ENCODE data around the gene MUC4. TPM values are rescaled to one million over a fixed set of nuclear protein-coding genes. Genes with fewer than 3 reads are reported as not detected.

MUC4 gene
- polyA plus RNA-seq, 3 donors, result 0.61 to 2.0 (median 1.0) TPM

- DNase-seq, result no peak
Observed at GRCh38 chr3:195700319-195700718, 111.4 kb downstream of the MUC4 start.

DNA sequence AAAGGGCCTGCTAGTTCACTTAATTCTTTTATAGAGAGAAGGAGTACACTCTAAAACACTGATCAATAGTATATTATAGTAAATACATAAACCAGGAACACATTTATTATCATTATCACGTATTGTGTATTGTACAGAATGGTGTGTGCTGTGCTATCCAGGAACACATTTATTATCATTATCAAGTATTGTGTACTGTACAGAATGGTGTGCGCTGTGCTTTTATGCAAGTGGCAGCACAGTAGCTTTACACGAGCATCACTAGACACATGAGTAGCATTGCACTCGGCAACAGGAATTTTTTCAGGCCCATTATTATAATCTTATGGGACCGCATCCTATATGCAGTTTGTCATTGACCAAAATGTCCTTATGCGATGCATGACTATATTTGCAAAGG lies 111.9 kb downstream of the MUC4 start:
- no peak for DNase-seq

DNA sequence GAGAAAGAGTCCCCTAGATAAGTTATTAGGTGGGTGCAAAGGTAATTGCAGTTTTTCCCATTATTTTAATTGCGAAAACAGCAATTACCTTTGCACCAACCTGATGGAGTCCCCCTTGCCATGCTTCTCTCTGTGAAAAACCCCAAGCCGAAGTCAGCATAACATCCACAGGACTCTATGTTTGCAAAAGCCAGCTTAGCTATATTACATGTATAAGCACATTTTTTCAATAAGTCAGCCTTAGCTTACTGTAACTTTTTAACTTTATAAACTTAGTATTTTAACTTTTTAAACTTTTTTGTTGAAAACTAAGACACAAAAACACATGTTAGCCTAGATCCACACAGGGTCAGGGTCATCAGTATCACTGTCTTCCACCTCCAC lies 112.3 kb downstream of the MUC4 start:
- no peak for DNase-seq

- no peak for DNase-seq
Observed at GRCh38 chr3:195698647-195699387, 112.9 kb downstream of the MUC4 start.

DNA sequence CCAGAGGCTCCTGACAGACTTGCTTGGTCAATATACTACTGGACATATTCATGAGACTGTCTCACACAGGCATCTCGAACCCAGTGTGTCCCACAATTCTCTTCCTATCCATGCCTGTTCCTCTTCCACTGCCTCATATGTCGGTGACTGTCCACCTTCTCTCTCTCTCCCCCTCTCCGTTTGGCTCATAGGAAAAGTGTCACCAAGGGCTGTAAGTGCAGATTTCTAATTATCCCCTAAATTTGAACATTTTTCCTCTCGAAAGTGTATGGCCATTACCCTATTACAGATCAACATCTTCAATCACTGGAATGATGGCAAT lies 113.4 kb downstream of the MUC4 start:
- DNase-seq, result no peak

DNA sequence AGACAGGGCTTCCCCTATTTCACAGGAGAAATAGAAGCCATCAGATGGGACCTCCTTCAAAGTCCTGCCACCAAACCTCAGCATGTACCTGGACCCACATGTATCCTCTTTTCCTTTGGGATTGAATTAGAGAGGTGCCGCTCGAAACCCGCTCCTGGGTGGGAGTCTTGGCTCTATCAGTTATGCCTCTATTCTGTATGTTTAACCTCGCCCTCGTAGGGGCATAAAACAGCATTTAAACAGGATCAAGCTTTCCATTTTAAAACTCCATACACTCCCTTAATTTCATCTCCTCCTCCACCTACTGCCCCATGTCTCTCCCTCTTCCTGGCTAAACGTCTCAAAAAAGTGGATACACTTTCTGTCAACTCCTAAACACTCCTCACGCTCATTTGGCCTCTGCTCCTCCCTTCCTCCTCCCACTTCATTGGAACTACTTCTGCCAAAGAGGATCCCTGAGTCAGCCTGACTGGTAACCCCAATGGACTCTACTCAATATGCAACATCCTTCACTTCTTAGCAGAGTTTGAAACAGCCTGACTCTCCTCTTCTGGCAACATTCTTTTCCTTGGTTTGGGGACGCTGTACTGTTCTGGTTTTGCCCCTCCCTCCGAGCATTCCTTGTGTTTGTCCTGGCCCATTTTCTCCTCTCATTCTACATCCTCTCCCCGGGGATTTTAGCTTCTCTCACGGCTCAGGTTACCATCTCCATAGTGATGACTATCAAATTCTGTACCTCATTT lies 114.0 kb downstream of the MUC4 start:
- DNase-seq, result peak; percentile 19

Other genes with a start within 250 kb of the MUC4 start
- 10 to 100 TPM in 2 of 3 donors, 1 to 10 TPM in 1; 8.2 to 11.3 (median 10.0) TPM for gene APOD, start 228.0 kb downstream of the MUC4 start, polyA plus RNA-seq (ENCODE audit: insufficient read length in 3 of 3)
- gene MUC20, start 91.0 kb downstream of the MUC4 start, polyA plus RNA-seq (ENCODE audit: insufficient read length in 3 of 3), result 10 to 100 TPM; 17.2 to 50.5 (median 39.6) TPM
- gene TNK2, start 96.6 kb upstream of the MUC4 start, polyA plus RNA-seq (ENCODE audit: insufficient read length in 3 of 3), result 10 to 100 TPM; 35.0 to 45.3 (median 43.8) TPM

All from renal pelvis (tissue), 4 donors.